SK-N-MC (cell line): ENCODE measurements around the gene FRMD4A.

Experiments used
- EZH2 ChIP-seq: fragments of 200-600 bp; sonication (generic); IDR thresholded peaks from one replicate; pipeline ENCODE4 v1.6.1; 2017; ENCODE audit warnings: antibody characterized with exemption
- POLR2AphosphoS5 ChIP-seq: IDR thresholded peaks from 2 replicates; pipeline ENCODE4 v1.6.1; 2012; ENCODE audit warnings: mild to moderate bottlenecking, low read depth, low read length, borderline replicate concordance

DNA sequence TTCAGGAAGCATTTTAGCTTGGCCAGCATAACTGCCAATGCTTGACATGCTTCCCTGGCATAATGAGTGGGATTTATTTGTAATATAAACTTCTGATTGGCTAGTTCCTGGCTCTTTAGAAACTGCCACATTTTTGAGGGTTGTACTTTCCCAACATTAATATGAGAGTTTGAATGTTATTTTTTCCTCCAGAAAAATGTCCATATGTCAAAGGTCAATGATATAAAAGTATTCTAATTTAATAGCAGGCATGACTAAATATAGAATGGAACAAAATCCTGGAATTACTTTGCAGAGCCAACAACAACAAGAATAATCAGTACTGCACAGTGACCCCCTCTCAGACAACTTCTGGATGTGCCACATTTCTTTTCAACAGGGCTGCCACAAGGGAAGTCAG, 391.3 kb downstream of the FRMD4A start:
- TF ChIP-seq EZH2 (no peak), POLR2AphosphoS5 (no peak)
